Cardiac ventricle fibroblast (primary cell): Measurements from ENCODE around the gene MTFR1L. TPM values are rescaled to one million over a fixed set of nuclear protein-coding genes. Genes with fewer than 3 reads are reported as not detected.

Experiments used
- total RNA-seq: library from RNA; depleted of rRNA; stranded (reverse); fragments of >200 nt; gene quantifications from 2 replicates; pipeline ENCODE4 v1.2.3, GENCODE V29; 2015

The MTFR1L gene
- total RNA-seq = 47.2 and 51.3 TPM in 2 replicates

DNA sequence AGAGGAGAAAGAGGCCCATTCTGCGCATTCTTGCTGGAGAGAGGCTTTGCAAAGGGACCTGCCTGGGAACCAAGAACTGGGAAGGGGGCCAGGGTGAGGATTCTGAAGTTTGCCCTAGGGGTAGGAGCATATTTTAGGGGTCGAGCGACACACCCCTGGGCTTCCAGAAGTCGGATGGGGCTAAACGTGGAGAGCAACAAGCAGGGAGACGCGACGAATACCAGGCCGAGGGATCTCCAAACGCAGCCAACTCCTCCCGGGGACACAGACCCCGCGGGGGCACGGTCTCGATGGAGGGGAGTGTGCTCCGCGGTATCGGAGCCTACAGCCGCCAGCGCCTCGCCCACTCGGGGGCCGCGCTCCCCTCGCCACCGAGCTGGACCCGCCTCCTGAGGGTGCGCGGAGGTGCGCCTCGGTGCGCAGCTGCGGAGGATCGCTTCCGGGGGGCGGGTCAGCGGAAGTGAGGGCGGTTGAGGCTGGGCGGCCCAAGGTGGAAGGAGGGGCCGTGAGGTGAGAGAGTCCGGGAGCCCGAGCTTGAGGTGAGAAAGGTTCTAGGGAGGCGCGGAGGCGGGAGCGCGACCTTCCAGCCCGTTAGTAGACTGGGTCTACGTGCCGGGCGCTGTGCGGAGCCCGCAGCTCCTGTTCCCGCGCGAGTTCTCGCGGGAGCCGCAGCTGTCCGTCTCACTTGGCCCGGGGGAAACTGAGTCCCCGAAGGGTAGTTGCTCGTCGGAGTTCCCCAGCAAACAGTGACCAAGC, at the start of gene MTFR1L:
TSS of gene MTFR1L (plus strand) at position 464 of the 756 bp plus-strand sequence. CDS start 3,151 bp downstream, outside the sequence.

DNA sequence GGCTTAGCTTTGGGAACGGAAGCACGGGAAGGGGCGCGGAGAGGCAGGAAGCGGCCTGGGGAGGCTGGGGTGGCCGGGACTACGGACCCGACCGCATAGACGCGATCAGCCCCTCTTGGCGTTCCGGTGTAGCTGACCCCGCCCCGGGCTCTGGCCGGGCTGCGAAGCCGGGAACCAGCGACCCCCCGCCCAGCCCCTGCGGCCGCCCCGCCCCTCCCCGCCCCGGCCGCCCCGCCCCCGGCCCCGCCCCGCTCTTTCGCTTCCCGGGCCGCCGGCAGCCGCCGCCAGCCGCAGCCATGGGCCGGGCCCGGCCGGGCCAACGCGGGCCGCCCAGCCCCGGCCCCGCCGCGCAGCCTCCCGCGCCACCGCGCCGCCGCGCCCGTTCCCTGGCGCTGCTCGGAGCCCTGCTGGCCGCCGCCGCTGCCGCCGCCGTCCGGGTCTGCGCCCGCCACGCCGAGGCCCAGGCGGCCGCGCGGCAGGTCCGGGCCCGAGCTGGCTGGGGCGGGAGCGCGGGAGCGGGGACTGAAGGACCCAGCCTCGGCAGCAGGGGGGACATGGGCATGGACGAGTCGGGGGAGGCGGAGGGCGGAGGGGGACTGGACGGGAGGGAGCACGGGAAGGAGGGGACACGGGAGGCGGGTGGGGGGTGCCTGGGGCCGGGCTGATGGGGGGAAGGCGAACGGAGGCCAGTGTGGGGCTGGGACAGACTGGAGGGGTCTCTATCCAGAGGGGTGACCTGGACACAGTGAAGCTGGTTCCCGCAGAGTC, 19.6 kb upstream of the MTFR1L start, which contains the start of gene SELENON:
TSS of gene SELENON (plus strand) at position 259 of the 768 bp plus-strand sequence. CDS start at position 297, 38 bp downstream.

DNA sequence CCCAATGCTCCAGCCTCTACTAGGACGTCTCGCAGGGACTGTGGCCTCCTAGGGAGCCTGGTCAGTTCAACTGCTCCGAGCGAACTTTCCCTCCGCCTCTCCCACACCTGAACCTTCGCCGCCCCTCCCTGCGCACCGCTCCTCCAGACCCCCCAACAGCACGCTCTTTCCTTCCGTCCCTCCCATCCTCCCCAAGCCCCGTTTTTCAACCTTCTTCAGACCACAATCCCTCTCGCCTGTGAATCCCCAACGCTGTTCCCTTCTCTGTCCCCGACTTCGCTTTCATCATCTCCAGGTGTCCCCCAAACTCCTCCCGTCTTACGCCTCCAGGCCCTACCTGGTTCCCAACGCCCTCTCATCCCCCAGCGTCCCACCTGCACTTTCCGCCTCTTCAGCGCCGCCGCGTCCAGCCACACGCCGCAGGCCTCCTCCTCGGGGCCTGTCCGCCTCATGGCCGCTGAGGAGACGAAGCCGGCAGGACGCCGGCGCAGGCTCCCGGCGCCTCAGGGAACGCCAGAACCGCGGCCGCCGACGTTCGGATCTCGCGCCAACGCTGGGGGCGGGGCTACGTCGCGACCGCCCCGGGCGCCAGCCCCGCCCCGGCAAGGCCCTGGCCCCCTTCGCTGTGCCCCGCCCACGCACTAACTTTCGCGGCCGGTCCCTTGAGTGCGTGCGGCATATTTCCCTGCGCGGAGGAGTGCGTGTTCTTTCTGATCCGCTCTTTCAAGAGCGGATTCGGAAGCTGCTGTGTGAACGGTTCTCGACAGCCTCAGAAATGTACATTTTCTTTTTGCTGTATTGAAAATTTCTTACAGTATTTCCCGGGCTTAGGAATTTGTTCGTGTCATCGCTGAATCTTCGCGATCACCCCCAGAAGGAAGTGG, 39.4 kb downstream of the MTFR1L start, which contains the start of gene AUNIP:
TSS of gene AUNIP (minus strand) at position 552 of the 884 bp plus-strand sequence. CDS start at position 452, 100 bp downstream.

DNA sequence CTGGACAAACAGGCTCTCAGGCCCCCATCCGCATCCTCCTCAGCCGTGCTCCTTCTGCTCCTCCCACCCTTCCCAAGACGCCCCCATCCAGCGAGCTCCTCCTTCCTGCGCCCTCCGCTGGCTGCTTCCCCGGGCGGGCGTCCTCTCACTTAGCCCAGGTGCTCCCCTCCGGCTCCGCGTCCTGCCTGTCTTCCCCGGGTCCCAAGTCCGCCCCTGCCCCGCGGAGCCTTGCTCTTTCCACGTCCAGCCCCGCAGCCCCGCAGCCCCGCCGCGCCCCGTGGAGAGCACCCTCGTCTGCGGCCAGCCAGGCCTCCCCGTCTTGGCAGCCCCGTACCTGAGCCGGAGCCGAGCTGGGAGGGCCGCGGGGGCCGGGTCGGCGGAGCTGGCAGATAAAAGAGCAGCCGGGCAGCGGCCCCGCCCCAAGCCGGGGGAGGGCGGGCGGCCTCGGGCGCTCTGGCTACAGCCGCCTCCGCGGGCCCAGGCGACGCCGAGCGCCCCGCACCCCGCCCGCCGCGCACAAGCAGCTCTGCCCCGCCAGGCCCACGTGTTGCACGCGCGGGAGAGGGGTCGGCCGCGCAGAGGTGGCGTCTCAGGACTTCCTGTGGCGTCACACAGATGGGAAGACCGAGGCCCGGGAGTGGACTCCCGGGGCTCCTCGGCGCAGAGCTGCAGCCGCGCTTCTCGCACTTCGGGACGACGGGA, 55.6 kb downstream of the MTFR1L start, which contains the start of gene PAQR7:
TSS of gene PAQR7 (minus strand) at position 555 of the 702 bp plus-strand sequence. CDS start 11,869 bp downstream, outside the sequence.

Other genes with a start within 250 kb of the MTFR1L start
- 25.3 and 26.1 TPM in 2 replicates for gene MAN1C1, start 203.2 kb upstream of the MTFR1L start, total RNA-seq
- gene SELENON, start 19.8 kb upstream of the MTFR1L start, total RNA-seq = 86.4 and 86.9 TPM in 2 replicates
- 0.12 and 0.20 TPM in 2 replicates for gene AUNIP, start 39.5 kb downstream of the MTFR1L start, total RNA-seq
- gene PAQR7, start 55.8 kb downstream of the MTFR1L start, total RNA-seq = 6.0 and 7.4 TPM in 2 replicates
- 9.8 and 22.9 TPM in 2 replicates for gene STMN1, start 86.5 kb downstream of the MTFR1L start, total RNA-seq
- 4.7 and 6.0 TPM in 2 replicates for gene PAFAH2, start 178.1 kb downstream of the MTFR1L start, total RNA-seq
- gene EXTL1, start 201.8 kb downstream of the MTFR1L start, total RNA-seq = 0.37 and 0.49 TPM in 2 replicates
- gene SLC30A2, start 226.2 kb downstream of the MTFR1L start, total RNA-seq = not detected in 2 replicates
- not detected in 2 replicates for gene TRIM63, start 247.7 kb downstream of the MTFR1L start, total RNA-seq